ENCODE results near the gene MAN1C1.

DNA sequence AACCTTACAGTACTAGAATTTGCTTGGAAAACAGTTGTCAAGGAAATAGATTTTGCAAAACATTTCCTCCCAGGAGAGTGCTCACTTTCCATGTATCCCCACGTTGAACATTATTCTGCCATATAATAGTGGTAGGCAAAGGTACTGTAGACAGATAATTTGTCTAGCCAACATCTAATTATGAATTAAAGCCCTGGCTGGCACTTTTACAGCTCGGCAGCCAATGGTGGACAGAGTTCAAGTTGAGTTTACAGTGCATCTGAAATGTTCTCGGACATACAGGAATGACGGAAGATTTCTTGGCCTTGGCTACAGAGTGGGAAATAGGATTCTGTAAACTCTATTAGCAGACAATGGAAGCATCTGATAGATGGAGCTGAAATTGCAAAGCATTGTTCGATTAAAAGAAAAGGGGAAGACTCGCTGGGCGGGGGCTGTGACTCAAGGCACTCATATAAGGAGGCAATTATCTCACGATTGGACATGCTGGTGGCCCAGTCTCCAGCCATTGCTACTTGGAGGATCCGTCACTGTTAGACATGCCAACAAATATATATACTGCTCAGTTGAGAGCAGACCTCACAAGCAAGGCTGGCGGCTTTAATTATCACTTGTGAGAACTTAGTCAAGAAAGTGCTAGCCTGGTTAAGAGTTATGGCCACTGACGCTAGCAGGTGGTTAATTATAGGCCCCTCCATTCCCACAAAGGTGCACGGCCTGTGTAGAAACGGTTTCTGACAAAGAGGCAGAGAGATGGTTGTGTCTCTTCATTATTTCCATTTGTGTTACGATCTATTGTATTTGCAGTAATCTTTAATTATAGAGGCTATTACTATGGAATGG lies 48.0 kb downstream of the MAN1C1 start:
- TF ChIP-seq, protein P1, sequence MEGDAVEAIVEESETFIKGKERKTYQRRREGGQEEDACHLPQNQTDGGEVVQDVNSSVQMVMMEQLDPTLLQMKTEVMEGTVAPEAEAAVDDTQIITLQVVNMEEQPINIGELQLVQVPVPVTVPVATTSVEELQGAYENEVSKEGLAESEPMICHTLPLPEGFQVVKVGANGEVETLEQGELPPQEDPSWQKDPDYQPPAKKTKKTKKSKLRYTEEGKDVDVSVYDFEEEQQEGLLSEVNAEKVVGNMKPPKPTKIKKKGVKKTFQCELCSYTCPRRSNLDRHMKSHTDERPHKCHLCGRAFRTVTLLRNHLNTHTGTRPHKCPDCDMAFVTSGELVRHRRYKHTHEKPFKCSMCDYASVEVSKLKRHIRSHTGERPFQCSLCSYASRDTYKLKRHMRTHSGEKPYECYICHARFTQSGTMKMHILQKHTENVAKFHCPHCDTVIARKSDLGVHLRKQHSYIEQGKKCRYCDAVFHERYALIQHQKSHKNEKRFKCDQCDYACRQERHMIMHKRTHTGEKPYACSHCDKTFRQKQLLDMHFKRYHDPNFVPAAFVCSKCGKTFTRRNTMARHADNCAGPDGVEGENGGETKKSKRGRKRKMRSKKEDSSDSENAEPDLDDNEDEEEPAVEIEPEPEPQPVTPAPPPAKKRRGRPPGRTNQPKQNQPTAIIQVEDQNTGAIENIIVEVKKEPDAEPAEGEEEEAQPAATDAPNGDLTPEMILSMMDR (IDR thresholded peaks at IDR 0.05) = no peak
- no peak for TF ChIP-seq EZH2 (IDR thresholded peaks at IDR 0.05; ENCODE audit: borderline replicate concordance, insufficient read depth, low read depth, low read length, poor library complexity, severe bottlenecking)
